Measurements from ENCODE around the gene UBAP1L. TPM values are rescaled to one million over a fixed set of nuclear protein-coding genes. Genes with fewer than 3 reads are reported as not detected.
"Not testable (repeated sequence)": the region's sequence is repeated elsewhere in the genome, so short reads cannot be mapped to it uniquely, and the experiment has no call there.

UBAP1L gene
- total and polyA plus RNA-seq, 4 donors = 5.5 to 26.0 (median 11.3) TPM

GRCh38 chr15:65052956-65053355 lies 62.0 kb downstream of the UBAP1L start:
- H3K27ac ChIP-seq (ENCODE audit: low read depth, low read length) = no peak overlapping the region
- no peaks in the 10 kb centered on the region for H3K27me3 ChIP-seq (ENCODE audit: control insufficient read depth, insufficient read depth, low read length)
- H3K36me3 ChIP-seq (ENCODE audit: control insufficient read depth, insufficient read depth, low read length) = peaks cover 9% of the 10 kb centered on the region
- H3K9me3 ChIP-seq (ENCODE audit: control insufficient read depth, insufficient read depth, low read length) = no peaks in the 10 kb centered on the region
- 89% methylated on average over 1 of the region's 2 CpGs for WGBS (ENCODE audit: insufficient coverage)
- peaks cover 43% of the 10 kb centered on the region for H3K4me1 ChIP-seq (ENCODE audit: control insufficient read depth, insufficient read depth, low read length)
- no peak overlapping the region for H3K4me3 ChIP-seq (ENCODE audit: low read depth, low read length)
- no peak for DNase-seq (ENCODE audit: low read depth in 4 of 6, low spot score in 6 of 6)

- DNase-seq (ENCODE audit: low read depth in 4 of 6, low spot score in 6 of 6) = no peak
- H3K4me3 ChIP-seq (ENCODE audit: low read depth, low read length) = no peak overlapping the region
- peaks cover 5% of the 10 kb centered on the region for H3K36me3 ChIP-seq (ENCODE audit: control insufficient read depth, insufficient read depth, low read length)
- H3K27ac ChIP-seq (ENCODE audit: low read depth, low read length) = no peak overlapping the region
- peaks cover 34% of the 10 kb centered on the region for H3K4me1 ChIP-seq (ENCODE audit: control insufficient read depth, insufficient read depth, low read length)
- 74% methylated on average over 2 of the region's 2 CpGs for WGBS (ENCODE audit: insufficient coverage)
- no peaks in the 10 kb centered on the region for H3K27me3 ChIP-seq (ENCODE audit: control insufficient read depth, insufficient read depth, low read length)
- H3K9me3 ChIP-seq (ENCODE audit: control insufficient read depth, insufficient read depth, low read length) = no peaks in the 10 kb centered on the region
These were observed 63.7 kb downstream of the UBAP1L start for GRCh38 chr15:65051266-65051665.

- 68% methylated on average over 3 of the region's 4 CpGs for WGBS (ENCODE audit: insufficient coverage)
- H3K9me3 ChIP-seq (ENCODE audit: control insufficient read depth, insufficient read depth, low read length) = no peaks in the 10 kb centered on the region
- no peak overlapping the region for H3K4me3 ChIP-seq (ENCODE audit: low read depth, low read length)
- no peak overlapping the region for H3K27ac ChIP-seq (ENCODE audit: low read depth, low read length)
- H3K4me1 ChIP-seq (ENCODE audit: control insufficient read depth, insufficient read depth, low read length) = peaks cover 30% of the 10 kb centered on the region
- no peak for DNase-seq (ENCODE audit: low read depth in 4 of 6, low spot score in 6 of 6)
- peaks cover 5% of the 10 kb centered on the region for H3K36me3 ChIP-seq (ENCODE audit: control insufficient read depth, insufficient read depth, low read length)
- H3K27me3 ChIP-seq (ENCODE audit: control insufficient read depth, insufficient read depth, low read length) = no peaks in the 10 kb centered on the region
These were observed 64.7 kb downstream of the UBAP1L start for GRCh38 chr15:65050270-65050669.

- Histone ChIP-seq H3K27ac (ENCODE audit: low read depth, low read length) (no peak overlapping the region), H3K4me1 (ENCODE audit: control insufficient read depth, insufficient read depth, low read length) (peaks cover 24% of the 10 kb centered on the region), H3K27me3 (ENCODE audit: control insufficient read depth, insufficient read depth, low read length) (no peaks in the 10 kb centered on the region), H3K4me3 (ENCODE audit: low read depth, low read length) (peak overlapping the region; percentile 38), H3K9me3 (ENCODE audit: control insufficient read depth, insufficient read depth, low read length) (no peaks in the 10 kb centered on the region), H3K36me3 (ENCODE audit: control insufficient read depth, insufficient read depth, low read length) (no peaks in the 10 kb centered on the region)
- under 1% methylated on average over 18 of the region's 19 CpGs for WGBS (ENCODE audit: insufficient coverage)
- peak in 5 of 6 donors; percentile 87 to 99 (median 92) for DNase-seq (ENCODE audit: low read depth in 4 of 6, low spot score in 6 of 6)
These were observed 65.6 kb downstream of the UBAP1L start for GRCh38 chr15:65049418-65049840.

- no CpG with 5 or more reads among the region's 2 CpGs for WGBS (ENCODE audit: insufficient coverage)
- H3K4me1 ChIP-seq (ENCODE audit: control insufficient read depth, insufficient read depth, low read length) = peaks cover 21% of the 10 kb centered on the region
- H3K36me3 ChIP-seq (ENCODE audit: control insufficient read depth, insufficient read depth, low read length) = no peaks in the 10 kb centered on the region
- DNase-seq (ENCODE audit: low read depth in 4 of 6, low spot score in 6 of 6) = peak in 2 of 6 donors; percentile 25 to 45
- H3K9me3 ChIP-seq (ENCODE audit: control insufficient read depth, insufficient read depth, low read length) = no peaks in the 10 kb centered on the region
- no peak overlapping the region for H3K4me3 ChIP-seq (ENCODE audit: low read depth, low read length)
- H3K27ac ChIP-seq (ENCODE audit: low read depth, low read length) = no peak overlapping the region
- no peaks in the 10 kb centered on the region for H3K27me3 ChIP-seq (ENCODE audit: control insufficient read depth, insufficient read depth, low read length)
These were observed 66.8 kb downstream of the UBAP1L start for GRCh38 chr15:65048241-65048640.

- no peaks in the 10 kb centered on the region for H3K27me3 ChIP-seq (ENCODE audit: control insufficient read depth, insufficient read depth, low read length)
- H3K27ac ChIP-seq (ENCODE audit: low read depth, low read length) = no peak within 1 kb of the TSS
- peaks cover 19% of the 10 kb centered on the region for H3K4me1 ChIP-seq (ENCODE audit: control insufficient read depth, insufficient read depth, low read length)
- no peaks in the 10 kb centered on the region for H3K9me3 ChIP-seq (ENCODE audit: control insufficient read depth, insufficient read depth, low read length)
- no peaks in the 10 kb centered on the region for H3K36me3 ChIP-seq (ENCODE audit: control insufficient read depth, insufficient read depth, low read length)
- WGBS (ENCODE audit: insufficient coverage) = 78% methylated on average over 5 of the region's 7 CpGs
- no peak within 1 kb of the TSS for H3K4me3 ChIP-seq (ENCODE audit: low read depth, low read length)
- no peak for DNase-seq (ENCODE audit: low read depth in 4 of 6, low spot score in 6 of 6)
These were observed 70.1 kb downstream of the UBAP1L start, which contains the start of gene SLC51B for GRCh38 chr15:65044724-65045481. Gene SLC51B, plus strand, starts transcription at chr15:65045387. Its CDS starts 4,618 bp downstream, at chr15:65050005.

GRCh38 chr15:65044218-65044617 lies 70.8 kb downstream of the UBAP1L start:
- not testable (repeated sequence) for H3K27ac ChIP-seq (ENCODE audit: low read depth, low read length); H3K27me3 ChIP-seq (ENCODE audit: control insufficient read depth, insufficient read depth, low read length); DNase-seq (ENCODE audit: low read depth in 4 of 6, low spot score in 6 of 6); H3K4me3 ChIP-seq (ENCODE audit: low read depth, low read length); H3K9me3 ChIP-seq (ENCODE audit: control insufficient read depth, insufficient read depth, low read length); H3K36me3 ChIP-seq (ENCODE audit: control insufficient read depth, insufficient read depth, low read length)
- H3K4me1 ChIP-seq (ENCODE audit: control insufficient read depth, insufficient read depth, low read length) = peaks cover 12% of the 10 kb centered on the region
- WGBS (ENCODE audit: insufficient coverage) = no CpG with 5 or more reads among the region's 5 CpGs

- Histone ChIP-seq H3K27ac (ENCODE audit: low read depth, low read length) (no peak overlapping the region), H3K27me3 (ENCODE audit: control insufficient read depth, insufficient read depth, low read length) (no peaks in the 10 kb centered on the region), H3K9me3 (ENCODE audit: control insufficient read depth, insufficient read depth, low read length) (no peaks in the 10 kb centered on the region), H3K36me3 (ENCODE audit: control insufficient read depth, insufficient read depth, low read length) (no peaks in the 10 kb centered on the region), H3K4me3 (ENCODE audit: low read depth, low read length) (no peak overlapping the region), H3K4me1 (ENCODE audit: control insufficient read depth, insufficient read depth, low read length) (peaks cover 5% of the 10 kb centered on the region)
- WGBS (ENCODE audit: insufficient coverage) = 67% methylated on average over 1 of the region's 4 CpGs
- no peak for DNase-seq (ENCODE audit: low read depth in 4 of 6, low spot score in 6 of 6)
These were observed 72.1 kb downstream of the UBAP1L start for GRCh38 chr15:65042776-65043327.
